ENCODE data around the gene GRIN3B. TPM values are rescaled to one million over a fixed set of nuclear protein-coding genes. Genes with fewer than 3 reads are reported as not detected.
A peak's percentile ranks its signal among the peaks of the same experiment; 100 is the strongest.

GRIN3B gene
- total and polyA plus RNA-seq, 10 of the 15 experiments (the other 5 are each of a cell fraction or from before 2014, with no cell fraction given), result 0.15 TPM; not detected in 9

GRCh38 chr19:1017115-1017905, 17.1 kb downstream of the GRIN3B start:
- CTCF ChIA-PET, result interaction anchor here (0.6 to 0.9 kb wide), 2 partner anchors 9 to 69 kb away, joined by 3 read pairs; partner anchors contain the start of gene CNN2
- H3K4me1 ChIP-seq (ENCODE audit: control insufficient read depth, insufficient read depth, low read length), result peaks cover 32% of the 10 kb centered on the region
- WGBS (ENCODE audit: insufficient coverage, insufficient replicate concordance, low lambda C conversion rate, missing lambda C conversion rate), result 7% methylated on average over 21 of the region's 24 CpGs
- FAIRE-seq (no peak), DNase-seq (ENCODE audit: low read depth, low spot score) (no peak), ATAC-seq (peak; percentile 20)
- POLR2A ChIA-PET, result interaction anchor here (0.6 to 1.5 kb wide), 4 partner anchors 9 to 125 kb away, joined by 3 to 7 read pairs (median 4); partner anchors contain the start of gene CNN2
- peaks cover 67% of the 10 kb centered on the region for H3K79me2 ChIP-seq (ENCODE audit: control insufficient read depth, insufficient read depth, low read length)
- SMC1A ChIA-PET (ENCODE audit: uncharacterized antibody, unreplicated experiment), result interaction anchor here (0.7 kb wide), 1 partner anchor 50 kb away, joined by 4 read pairs; the partner anchor contains the start of gene ARHGAP45
- intact Hi-C loops (cut with micrococcal nuclease; ENCODE audit: unreplicated experiment), result no loop called here
- H3K36me3 ChIP-seq (ENCODE audit: control insufficient read depth in 2 of 2, insufficient read depth in 2 of 2, low read length in 1 of 2), result peaks cover 3 to 21% of the 10 kb centered on the region in 2 experiments; a peak in 2 of 4 replicates
- in situ Hi-C loops (cut with MboI), result no loop called here
- peak overlapping the region; percentile 44 for H3K9ac ChIP-seq (ENCODE audit: control insufficient read depth, insufficient read depth, low read length)
- RAD21 ChIA-PET (ENCODE audit: unreplicated experiment), result no interaction called here
- no peak overlapping the region for H2AFZ ChIP-seq (ENCODE audit: control insufficient read depth, low read depth, low read length)
- peaks cover 6% of the 10 kb centered on the region; the same call in 1 of the 2 replicates for H4K20me1 ChIP-seq (ENCODE audit: control insufficient read depth, insufficient read depth)
- no peaks in the 10 kb centered on the region for H3K27me3 ChIP-seq (replicated peaks in 1 of 2; ENCODE audit: control insufficient read depth in 2 of 2, insufficient read depth in 2 of 2, low read length in 1 of 2)
- peak overlapping the region; percentile 48 for H3K4me2 ChIP-seq (ENCODE audit: control insufficient read depth, insufficient read depth)
- no peaks in the 10 kb centered on the region for H3K9me3 ChIP-seq (replicated peaks; ENCODE audit: control insufficient read depth, insufficient read depth, low read length)
- no TSS peak for BruUV-seq (replicated peaks)
- H3K4me3 ChIP-seq, result peak overlapping the region; percentile 83
- H3K27ac ChIP-seq (ENCODE audit: control insufficient read depth, insufficient read depth), result peak overlapping the region; percentile 65
- TF ChIP-seq HSF1 (IDR thresholded peaks at IDR 0.05; ENCODE audit: low read depth, low read length), result no peak
- no peak for TF ChIP-seq E2F4 (IDR thresholded peaks at IDR 0.05; ENCODE audit: low read depth, low read length)
- no peak for TF ChIP-seq KLF5 (IDR thresholded peaks at IDR 0.05; ENCODE audit: partially characterized antibody)
- TF ChIP-seq BMI1 (IDR thresholded peaks at IDR 0.05; ENCODE audit: borderline replicate concordance), result no peak
- TF ChIP-seq POU2F2 (IDR thresholded peaks at IDR 0.05; ENCODE audit: borderline replicate concordance, low read depth, low read length), result no peak
- TF ChIP-seq SMARCA5 (IDR thresholded peaks at IDR 0.05), result no peak
- peak; percentile 90 for TF ChIP-seq PKNOX1 (IDR thresholded peaks at IDR 0.05)
- TF ChIP-seq KAT2A (conservative IDR thresholded peaks at IDR 0.05; ENCODE audit: control insufficient read depth, low read depth, low read length), result no peak
- TF ChIP-seq SRF (IDR thresholded peaks at IDR 0.05; ENCODE audit: low read depth in 2 of 2, low read length in 2 of 2), result no peak
- TF ChIP-seq CEBPZ (IDR thresholded peaks at IDR 0.05; ENCODE audit: low read depth, low read length), result no peak
- no peak for TF ChIP-seq RBBP5 (conservative IDR thresholded peaks at IDR 0.05)
- TF ChIP-seq HDAC2 (IDR thresholded peaks at IDR 0.05), result no peak
- TF ChIP-seq RELA (IDR thresholded peaks at IDR 0.05; ENCODE audit: borderline replicate concordance, partially characterized antibody), result no peak
- TF ChIP-seq ETV6 (conservative IDR thresholded peaks at IDR 0.05 in 1 of 2, IDR thresholded peaks at IDR 0.05 in 1 of 2; ENCODE audit: borderline replicate concordance in 1 of 2, low read depth in 1 of 2), result no peak
- TF ChIP-seq DPF2 (IDR thresholded peaks at IDR 0.05), result no peak
- TF ChIP-seq GABPA (IDR thresholded peaks at IDR 0.05; ENCODE audit: low read depth), result no peak
- TF ChIP-seq PAX5 (IDR thresholded peaks at IDR 0.05; ENCODE audit: borderline replicate concordance, low read depth, low read length), result no peak

Measured in GM12878 (cell line).